ENCODE data around the gene MTRF1L.

The MTRF1L gene

GRCh38 chr6:152942319-152942869, 60.1 kb downstream of the MTRF1L start:
- DNase-seq (ENCODE audit: low read depth, low spot score): no peak
- H3K4me3 ChIP-seq (ENCODE audit: low read length): no peak overlapping the region

- DNase-seq (ENCODE audit: low read depth, low spot score): no peak
- no peak overlapping the region for H3K4me3 ChIP-seq (ENCODE audit: low read length)
These were observed 60.8 kb downstream of the MTRF1L start for GRCh38 chr6:152941746-152942145.

All from Jurkat, Clone E6-1 (cell line).